Mammary epithelial cell (primary cell): Measurements from ENCODE around the gene ZNF471.

ENCODE experiments used
- EZH2 ChIP-seq: IDR thresholded peaks from 2 replicates; pipeline ENCODE4 v1.6.1; 2012; ENCODE audit warnings: low read length, inconsistent platforms, borderline replicate concordance
- TF ChIP-seq, protein P1 (sequence below), 2 donors: IDR thresholded peaks in 1 of 2; conservative IDR thresholded peaks in 1 of 2; 2 replicates each; pipeline ENCODE4 v1.5.1; 2011 to 2012; ENCODE audit warnings: inconsistent platforms in 2 of 2, low read length in 2 of 2, mild to moderate bottlenecking in 2 of 2, control low read depth in 1 of 2, low read depth in 1 of 2; ENCODE audit not compliant: insufficient read depth in 1 of 2; ENCODE audit errors: extremely low read depth in 1 of 2

DNA sequence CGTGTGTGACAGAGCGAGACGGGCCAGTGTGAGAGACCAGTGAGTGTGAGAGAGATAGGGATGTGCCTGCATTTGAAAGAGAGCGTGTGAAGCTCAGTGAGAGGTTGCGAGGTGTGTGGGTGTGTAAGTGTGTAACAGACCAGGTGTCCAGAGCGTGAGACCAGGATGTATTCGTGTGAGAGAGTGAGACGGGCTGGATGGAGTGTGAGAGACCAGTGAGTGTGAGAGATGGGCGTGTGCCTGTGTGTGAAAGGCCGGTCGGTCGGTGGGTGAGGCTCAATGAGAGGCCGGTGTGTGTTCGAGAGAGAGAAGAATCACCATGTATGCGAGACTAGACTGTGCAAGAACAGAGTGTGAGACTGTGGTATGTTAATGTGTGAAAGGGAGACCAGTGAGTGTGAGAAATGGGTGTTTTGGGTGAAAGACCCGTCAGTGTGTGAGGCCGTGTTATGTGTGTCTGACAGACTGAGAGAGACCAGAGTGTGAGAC lies 679 bp downstream of the ZNF471 start:
- TF ChIP-seq, protein P1, sequence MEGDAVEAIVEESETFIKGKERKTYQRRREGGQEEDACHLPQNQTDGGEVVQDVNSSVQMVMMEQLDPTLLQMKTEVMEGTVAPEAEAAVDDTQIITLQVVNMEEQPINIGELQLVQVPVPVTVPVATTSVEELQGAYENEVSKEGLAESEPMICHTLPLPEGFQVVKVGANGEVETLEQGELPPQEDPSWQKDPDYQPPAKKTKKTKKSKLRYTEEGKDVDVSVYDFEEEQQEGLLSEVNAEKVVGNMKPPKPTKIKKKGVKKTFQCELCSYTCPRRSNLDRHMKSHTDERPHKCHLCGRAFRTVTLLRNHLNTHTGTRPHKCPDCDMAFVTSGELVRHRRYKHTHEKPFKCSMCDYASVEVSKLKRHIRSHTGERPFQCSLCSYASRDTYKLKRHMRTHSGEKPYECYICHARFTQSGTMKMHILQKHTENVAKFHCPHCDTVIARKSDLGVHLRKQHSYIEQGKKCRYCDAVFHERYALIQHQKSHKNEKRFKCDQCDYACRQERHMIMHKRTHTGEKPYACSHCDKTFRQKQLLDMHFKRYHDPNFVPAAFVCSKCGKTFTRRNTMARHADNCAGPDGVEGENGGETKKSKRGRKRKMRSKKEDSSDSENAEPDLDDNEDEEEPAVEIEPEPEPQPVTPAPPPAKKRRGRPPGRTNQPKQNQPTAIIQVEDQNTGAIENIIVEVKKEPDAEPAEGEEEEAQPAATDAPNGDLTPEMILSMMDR (conservative IDR thresholded peaks at IDR 0.05 in 1 of 2, IDR thresholded peaks at IDR 0.05 in 1 of 2; ENCODE audit: extremely low read depth in 1 of 2, insufficient read depth in 1 of 2, low read depth in 1 of 2, low read length in 2 of 2), result no peak
- no peak for TF ChIP-seq EZH2
